Measurements from ENCODE around the gene SLC35E3. TPM values are rescaled to one million over a fixed set of nuclear protein-coding genes. Genes with fewer than 3 reads are reported as not detected.

Gene SLC35E3
- total and polyA plus RNA-seq, 8 donors: 6.3 to 21.5 (median 18.1) TPM

DNA sequence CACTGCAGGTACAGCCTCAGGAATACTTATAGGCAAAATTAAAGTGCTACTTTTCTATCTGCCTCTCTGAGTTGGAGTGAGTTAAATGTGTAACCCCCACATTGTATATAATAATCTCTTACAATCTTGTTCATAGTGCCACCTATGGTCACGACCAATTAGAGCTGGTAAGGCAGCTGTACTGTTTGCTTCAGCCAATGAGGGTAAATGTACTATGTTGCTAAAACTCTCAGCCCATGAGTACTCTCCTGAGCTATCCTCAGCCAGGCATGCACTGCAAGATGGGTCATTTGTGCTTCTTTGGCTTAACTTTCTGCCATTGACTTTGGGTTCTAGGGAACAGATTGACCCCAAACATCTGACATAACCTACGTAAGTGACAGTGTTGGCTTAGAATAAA is 47.0 kb downstream of the SLC35E3 start:
- TF ChIP-seq, protein P1, sequence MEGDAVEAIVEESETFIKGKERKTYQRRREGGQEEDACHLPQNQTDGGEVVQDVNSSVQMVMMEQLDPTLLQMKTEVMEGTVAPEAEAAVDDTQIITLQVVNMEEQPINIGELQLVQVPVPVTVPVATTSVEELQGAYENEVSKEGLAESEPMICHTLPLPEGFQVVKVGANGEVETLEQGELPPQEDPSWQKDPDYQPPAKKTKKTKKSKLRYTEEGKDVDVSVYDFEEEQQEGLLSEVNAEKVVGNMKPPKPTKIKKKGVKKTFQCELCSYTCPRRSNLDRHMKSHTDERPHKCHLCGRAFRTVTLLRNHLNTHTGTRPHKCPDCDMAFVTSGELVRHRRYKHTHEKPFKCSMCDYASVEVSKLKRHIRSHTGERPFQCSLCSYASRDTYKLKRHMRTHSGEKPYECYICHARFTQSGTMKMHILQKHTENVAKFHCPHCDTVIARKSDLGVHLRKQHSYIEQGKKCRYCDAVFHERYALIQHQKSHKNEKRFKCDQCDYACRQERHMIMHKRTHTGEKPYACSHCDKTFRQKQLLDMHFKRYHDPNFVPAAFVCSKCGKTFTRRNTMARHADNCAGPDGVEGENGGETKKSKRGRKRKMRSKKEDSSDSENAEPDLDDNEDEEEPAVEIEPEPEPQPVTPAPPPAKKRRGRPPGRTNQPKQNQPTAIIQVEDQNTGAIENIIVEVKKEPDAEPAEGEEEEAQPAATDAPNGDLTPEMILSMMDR (IDR thresholded peaks at IDR 0.05): no peak
- H3K27me3 ChIP-seq: no peaks in the 10 kb centered on the region
- intact Hi-C loops (cut with DNase I): no loop called here
- peak; percentile 81 for ATAC-seq
- no peaks in the 10 kb centered on the region for H3K36me3 ChIP-seq
- H3K9me3 ChIP-seq: no peaks in the 10 kb centered on the region
- H3K4me1 ChIP-seq: peaks cover 0 to 9% of the 10 kb centered on the region in 2 donors
- peak in 1 of 4 donors; percentile 26 for DNase-seq
- no peak overlapping the region for H3K4me3 ChIP-seq
- H3K27ac ChIP-seq: no peak overlapping the region

DNA sequence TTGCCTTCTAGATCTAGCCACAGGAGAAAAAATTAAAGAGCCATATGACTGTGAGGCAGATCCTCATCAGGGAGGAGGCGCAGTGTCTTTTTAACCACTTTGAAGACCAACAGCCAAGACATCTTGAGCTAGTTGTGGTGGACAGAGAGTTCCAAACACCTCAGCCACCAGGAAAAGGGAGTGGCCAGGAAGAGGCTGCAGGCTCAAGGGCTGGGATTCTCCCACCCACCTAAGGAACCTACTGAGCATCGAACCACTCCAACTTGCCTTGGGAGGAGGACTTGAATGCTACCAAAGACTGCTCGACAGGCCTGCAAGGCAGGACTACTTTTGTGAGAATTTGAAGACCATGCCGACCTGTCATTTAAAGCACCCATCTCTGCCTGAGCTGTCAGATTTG is 47.5 kb downstream of the SLC35E3 start:
- Histone ChIP-seq H3K27ac (no peak overlapping the region), H3K4me1 (peaks cover 0 to 4% of the 10 kb centered on the region in 2 donors)

DNA sequence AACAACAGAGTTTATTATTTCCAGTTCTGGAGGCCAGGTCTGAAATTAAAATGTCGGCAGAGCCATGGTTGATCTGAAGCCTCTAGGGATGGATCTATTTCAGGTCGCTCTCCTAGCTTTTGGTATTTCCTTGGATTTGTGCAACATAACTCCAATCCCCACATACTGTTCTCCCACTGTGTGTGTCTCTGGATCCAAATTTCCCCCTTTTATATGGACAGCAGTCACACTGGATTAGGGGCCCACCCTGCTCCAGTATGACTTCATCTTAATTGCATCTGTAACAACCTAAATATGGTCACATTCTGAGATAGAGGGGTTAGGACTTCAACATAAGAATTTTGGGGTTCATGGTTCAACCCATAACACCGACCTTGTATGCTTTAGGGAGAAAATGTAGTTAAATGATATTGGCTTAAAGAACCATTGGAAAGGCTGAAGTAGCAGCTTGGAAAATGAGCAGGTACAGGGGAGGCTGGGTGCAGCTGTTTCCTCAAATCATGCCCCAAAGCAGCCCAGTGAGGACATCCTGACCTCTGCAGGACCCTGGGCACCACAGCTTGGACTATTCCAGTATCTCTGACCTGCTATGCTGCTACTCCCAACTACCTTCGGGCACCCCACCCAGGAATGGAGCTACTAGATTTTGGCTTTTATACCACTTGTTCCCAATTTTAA is 48.1 kb downstream of the SLC35E3 start:
- no peak for DNase-seq
- Histone ChIP-seq H3K27ac (no peak overlapping the region), H3K4me1 (no peaks in the 10 kb centered on the region), H3K9me3 (no peaks in the 10 kb centered on the region), H3K27me3 (no peaks in the 10 kb centered on the region), H3K36me3 (no peaks in the 10 kb centered on the region), H3K4me3 (no peak overlapping the region)
- TF ChIP-seq, protein P1 (IDR thresholded peaks at IDR 0.05): no peak
- intact Hi-C loops (cut with DNase I): no loop called here
- no peak for ATAC-seq

More for the DNA sequence above, 47.5 kb downstream of the SLC35E3 start:
- Histone ChIP-seq H3K27me3 (no peaks in the 10 kb centered on the region), H3K36me3 (no peaks in the 10 kb centered on the region), H3K4me3 (no peak overlapping the region), H3K9me3 (no peaks in the 10 kb centered on the region)
- no peak for ATAC-seq
- DNase-seq: no peak
- TF ChIP-seq, protein P1 (IDR thresholded peaks at IDR 0.05): no peak
- intact Hi-C loops (cut with DNase I): no loop called here

DNA sequence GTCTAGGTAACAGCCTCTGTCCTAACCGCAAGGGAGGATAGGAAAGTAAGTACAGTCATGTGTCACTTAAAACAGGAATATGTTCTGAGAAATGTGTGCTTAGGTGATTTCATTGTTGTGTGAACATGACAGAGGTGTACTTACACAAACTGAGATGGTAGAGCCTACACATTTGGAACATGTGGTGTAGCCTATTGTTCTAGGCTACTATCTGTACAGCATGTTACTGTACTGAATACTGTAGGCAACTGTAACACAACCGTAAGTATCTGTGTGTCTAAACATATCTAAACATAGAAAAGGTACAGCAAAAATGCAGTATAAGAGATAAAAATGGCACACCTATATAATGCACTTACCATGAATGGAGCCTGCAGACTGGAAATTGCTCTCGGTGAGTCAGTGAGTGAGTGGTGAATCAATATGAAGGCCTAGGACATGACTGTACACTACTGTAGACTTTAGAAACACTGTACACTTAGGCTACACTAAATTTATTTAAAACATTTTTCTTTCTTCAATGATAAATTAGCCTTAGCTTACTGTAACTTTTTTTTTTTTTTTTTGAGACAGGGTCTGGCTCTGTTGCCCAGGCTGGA is 48.8 kb downstream of the SLC35E3 start:
- H3K27ac ChIP-seq: no peak overlapping the region
- H3K4me1 ChIP-seq: no peaks in the 10 kb centered on the region
- no peak overlapping the region for H3K4me3 ChIP-seq
- H3K27me3 ChIP-seq: no peaks in the 10 kb centered on the region
- H3K36me3 ChIP-seq: no peaks in the 10 kb centered on the region
- DNase-seq: no peak
- H3K9me3 ChIP-seq: no peaks in the 10 kb centered on the region
- intact Hi-C loops (cut with DNase I): no loop called here
- TF ChIP-seq, protein P1 (IDR thresholded peaks at IDR 0.05): no peak
- no peak for ATAC-seq

DNA sequence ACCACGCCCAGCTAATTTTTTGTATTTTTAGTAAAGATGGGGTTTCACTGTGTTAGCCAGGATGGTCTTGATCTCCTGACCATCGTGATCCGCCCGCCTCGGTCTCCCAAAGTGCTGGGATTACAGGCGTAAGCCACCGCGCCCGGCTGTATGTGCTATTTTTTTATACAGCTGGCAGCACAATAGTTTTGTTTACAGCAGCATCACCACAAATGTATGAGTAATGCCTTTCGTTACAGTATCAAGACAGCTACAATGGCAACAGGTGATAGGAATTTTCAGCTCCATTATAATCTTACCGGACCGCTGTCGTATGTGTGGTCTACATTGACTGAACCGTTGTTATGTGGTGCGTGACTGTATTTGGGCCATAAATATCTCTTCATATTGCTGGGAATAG is 50.4 kb downstream of the SLC35E3 start:
- no peaks in the 10 kb centered on the region for H3K4me1 ChIP-seq
- no peak overlapping the region for H3K4me3 ChIP-seq
- no peak for DNase-seq
- H3K9me3 ChIP-seq: no peaks in the 10 kb centered on the region
- H3K36me3 ChIP-seq: no peaks in the 10 kb centered on the region
- TF ChIP-seq, protein P1 (IDR thresholded peaks at IDR 0.05): no peak
- no peaks in the 10 kb centered on the region for H3K27me3 ChIP-seq
- no peak overlapping the region for H3K27ac ChIP-seq
- ATAC-seq: no peak
- intact Hi-C loops (cut with DNase I): no loop called here

Measured in left lung (tissue), 10 donors.